WTC11 (cell line): Measurements from ENCODE around the gene TROAP. TPM values are rescaled to one million over a fixed set of nuclear protein-coding genes. Genes with fewer than 3 reads are reported as not detected.

ENCODE experiments used
- ARID4B ChIP-seq: sonication (generic); formaldehyde crosslinking; IDR thresholded peaks from 2 replicates; pipeline ENCODE4 v1.8.0; 2023; ENCODE audit warnings: missing genetic modification reagents, mild to moderate bottlenecking, borderline replicate concordance
- ATF6 ChIP-seq: sonication (generic); formaldehyde crosslinking; IDR thresholded peaks from 2 replicates; pipeline ENCODE4 v1.8.1; 2023; ENCODE audit warnings: mild to moderate bottlenecking, missing genetic modification reagents
- CBFB ChIP-seq: sonication (generic); formaldehyde crosslinking; IDR thresholded peaks from 2 replicates; pipeline ENCODE4 v1.8.1; 2022; ENCODE audit warnings: mild to moderate bottlenecking, low read depth, missing genetic modification reagents
- CREB1 ChIP-seq: sonication (generic); formaldehyde crosslinking; IDR thresholded peaks from 2 replicates; pipeline ENCODE4 v1.8.0; 2023; ENCODE audit warnings: mild to moderate bottlenecking, missing genetic modification reagents
- CTCF ChIP-seq: fragments of 200-600 bp; IDR thresholded peaks from 2 replicates; pipeline ENCODE4 v1.8.0; 2022; ENCODE audit warnings: antibody characterized with exemption
- EMX1 ChIP-seq: fragments of 250-450 bp; sonication (Bioruptor Pico); IDR thresholded peaks from 2 replicates; pipeline ENCODE4 v1.8.0; 2021; ENCODE audit warnings: mild to moderate bottlenecking
- GABPB1 ChIP-seq: sonication (generic); formaldehyde crosslinking; IDR thresholded peaks from 2 replicates; pipeline ENCODE4 v1.8.1; 2023; ENCODE audit warnings: mild to moderate bottlenecking, missing genetic modification reagents
- GTF2I ChIP-seq: fragments of 250-450 bp; sonication (Bioruptor Pico); conservative IDR thresholded peaks from 2 replicates; pipeline ENCODE4 v1.4.0; 2021; ENCODE audit warnings: mild to moderate bottlenecking
- HMGXB4 ChIP-seq: sonication (generic); formaldehyde crosslinking; IDR thresholded peaks from 2 replicates; pipeline ENCODE4 v1.8.1; 2023; ENCODE audit warnings: mild to moderate bottlenecking, moderate library complexity, missing genetic modification reagents
- MLX ChIP-seq: sonication (generic); formaldehyde crosslinking; IDR thresholded peaks from 2 replicates; pipeline ENCODE4 v1.8.1; 2023; ENCODE audit warnings: mild to moderate bottlenecking, missing genetic modification reagents, moderate library complexity
- NFYB ChIP-seq: sonication (generic); formaldehyde crosslinking; conservative IDR thresholded peaks from 2 replicates; pipeline ENCODE4 v1.8.0; 2022; ENCODE audit warnings: low read depth, missing genetic modification reagents
- RELA ChIP-seq: sonication (generic); formaldehyde crosslinking; IDR thresholded peaks from 2 replicates; pipeline ENCODE4 v1.8.1; 2022; ENCODE audit warnings: missing genetic modification reagents, mild to moderate bottlenecking, borderline replicate concordance
- SMAD4 ChIP-seq: sonication (generic); formaldehyde crosslinking; IDR thresholded peaks from 2 replicates; pipeline ENCODE4 v1.8.0; 2022; ENCODE audit warnings: mild to moderate bottlenecking, missing genetic modification reagents
- TEAD4 ChIP-seq: sonication (generic); formaldehyde crosslinking; IDR thresholded peaks from 2 replicates; pipeline ENCODE4 v1.8.0; 2022; ENCODE audit warnings: mild to moderate bottlenecking, missing genetic modification reagents
- USF2 ChIP-seq: sonication (generic); formaldehyde crosslinking; IDR thresholded peaks from 2 replicates; pipeline ENCODE4 v1.8.1; 2023; ENCODE audit warnings: mild to moderate bottlenecking, missing genetic modification reagents, moderate library complexity
- ZNF121 ChIP-seq: sonication (generic); formaldehyde crosslinking; IDR thresholded peaks from 2 replicates; pipeline ENCODE4 v1.8.0; 2023; ENCODE audit warnings: missing genetic modification reagents
- ZNF219 ChIP-seq: sonication (generic); formaldehyde crosslinking; IDR thresholded peaks from 2 replicates; pipeline ENCODE4 v1.8.0; 2023; ENCODE audit warnings: missing genetic modification reagents, mild to moderate bottlenecking, borderline replicate concordance
- ZNF425 ChIP-seq: fragments of 250-450 bp; sonication (Bioruptor Pico); conservative IDR thresholded peaks from 2 replicates; pipeline ENCODE4 v1.9.0; 2021; ENCODE audit warnings: mild to moderate bottlenecking
- ZNF532 ChIP-seq: fragments of 250-450 bp; sonication (Bioruptor Pico); IDR thresholded peaks from 2 replicates; pipeline ENCODE4 v1.9.0; 2021; ENCODE audit warnings: mild to moderate bottlenecking, borderline replicate concordance
- ZNF671 ChIP-seq: fragments of 250-450 bp; sonication (Bioruptor Pico); IDR thresholded peaks from 2 replicates; pipeline ENCODE4 v1.8.0; 2021; ENCODE audit warnings: mild to moderate bottlenecking
- total RNA-seq: library from RNA; stranded (reverse); gene quantifications from 3 replicates; pipeline ENCODE4 v1.2.3, GENCODE V29; 2021

The TROAP gene
- total RNA-seq, 1 experiment from 2014 or later: 89.2 TPM

- no peak for TF ChIP-seq CTCF
- 0 out of 2 replicates have a peak, but pooled peaks have one; percentile 42 for TF ChIP-seq TEAD4 (CRISPR knock-in tag)
- no peak for TF ChIP-seq NFYB (CRISPR knock-in tag)
- no peak for TF ChIP-seq ZNF671
- no peak for TF ChIP-seq ZNF121 (CRISPR knock-in tag)
- TF ChIP-seq ARID4B: peak; percentile 63
- no peak for TF ChIP-seq GTF2I (CRISPR knock-in tag)
- no peak for TF ChIP-seq SMAD4 (CRISPR knock-in tag)
- 0 out of 2 replicates have a peak, but pooled peaks have one; percentile 47 for TF ChIP-seq ZNF219 (CRISPR knock-in tag)
- peak; percentile 60; the same call in 1 of the 2 replicates for TF ChIP-seq CBFB (CRISPR knock-in tag)
- no peak for TF ChIP-seq EMX1
- TF ChIP-seq GABPB1: 0 out of 2 replicates have a peak, but pooled peaks have one; percentile 21
- TF ChIP-seq ZNF425 (CRISPR knock-in tag): no peak
- TF ChIP-seq RELA (CRISPR knock-in tag): no peak
- TF ChIP-seq ATF6: no peak
- TF ChIP-seq MLX: no peak
- no peak for TF ChIP-seq ZNF532 (CRISPR knock-in tag)
- TF ChIP-seq CREB1: no peak
- TF ChIP-seq USF2 (CRISPR knock-in tag): no peak; the same call in 1 of the 2 replicates
- peak; percentile 91; the same call in 1 of the 2 replicates for TF ChIP-seq HMGXB4
Observed at GRCh38 chr12:49366652-49367380, 43.8 kb downstream of the TROAP start (continued).
